Fibroblast of skin of scalp (primary cell): ENCODE results near the gene TEX101. TPM values are rescaled to one million over a fixed set of nuclear protein-coding genes. Genes with fewer than 3 reads are reported as not detected.
"Not testable (repeated sequence)": the region's sequence is repeated elsewhere in the genome, so short reads cannot be mapped to it uniquely, and the experiment has no call there.

ENCODE experiments used
- DNase-seq: peaks from one replicate; pipeline ENCODE4 v3.0.0-alpha.2; 2013
- polyA plus RNA-seq, 2 experiments: library from polyadenylated mRNA; unstranded; fragments of 120-200 nt; gene quantifications; one replicate each; pipeline ENCODE4 v1.2.1, GENCODE V29; 2013; ENCODE audit not compliant: insufficient read length in 2 of 2

Gene TEX101, protein sequence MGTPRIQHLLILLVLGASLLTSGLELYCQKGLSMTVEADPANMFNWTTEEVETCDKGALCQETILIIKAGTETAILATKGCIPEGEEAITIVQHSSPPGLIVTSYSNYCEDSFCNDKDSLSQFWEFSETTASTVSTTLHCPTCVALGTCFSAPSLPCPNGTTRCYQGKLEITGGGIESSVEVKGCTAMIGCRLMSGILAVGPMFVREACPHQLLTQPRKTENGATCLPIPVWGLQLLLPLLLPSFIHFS
- polyA plus RNA-seq (2013, experiment 1 of 2; ENCODE audit: insufficient read length): not detected
- polyA plus RNA-seq (2013, experiment 2 of 2; ENCODE audit: insufficient read length): not detected

DNA sequence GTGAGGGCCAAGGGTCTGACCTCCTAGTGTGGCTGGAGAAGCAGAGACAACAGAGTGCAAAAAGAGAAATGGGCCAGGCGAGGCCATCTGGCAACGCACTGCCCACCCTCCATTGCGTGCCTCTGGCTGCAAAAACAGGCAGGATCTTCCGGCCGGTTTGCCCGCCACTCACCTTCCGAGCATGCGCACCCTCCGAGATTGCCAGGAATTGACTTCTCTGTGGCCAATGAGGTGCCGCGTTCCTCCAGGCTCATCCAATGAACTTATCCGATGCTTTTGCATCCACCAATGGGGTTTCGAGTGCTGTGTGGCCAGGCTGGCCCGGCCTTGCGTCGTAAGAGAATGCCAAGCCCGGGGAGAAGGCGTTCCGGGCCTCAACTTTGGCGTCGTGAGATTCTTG, at the start of gene TEX101:
TSS of gene TEX101 (plus strand) at position 337 of the 400 bp plus-strand sequence. CDS start 1,030 bp downstream, outside the sequence.
- DNase-seq: no peak

DNA sequence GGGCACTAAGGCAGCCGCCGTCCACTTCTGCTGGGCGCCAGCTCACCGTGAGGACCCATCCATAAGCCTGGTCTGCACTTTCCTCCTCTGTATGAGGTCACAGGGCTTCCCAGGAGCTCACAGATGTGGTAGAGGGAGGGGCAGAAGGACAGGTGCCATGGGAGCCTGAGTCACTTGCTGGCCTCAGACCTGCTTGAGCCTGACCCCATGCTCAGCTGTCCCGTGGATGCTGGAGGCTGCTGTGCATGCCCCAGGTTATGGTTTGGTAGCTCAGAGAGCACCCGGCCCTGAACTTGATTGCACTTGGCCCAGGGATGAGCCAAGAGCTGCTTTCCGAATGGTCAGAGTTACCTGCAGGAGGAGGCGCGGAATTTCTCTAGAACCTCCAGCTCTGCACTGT, 49.0 kb upstream of the TEX101 start:
- not testable (repeated sequence) for DNase-seq

DNA sequence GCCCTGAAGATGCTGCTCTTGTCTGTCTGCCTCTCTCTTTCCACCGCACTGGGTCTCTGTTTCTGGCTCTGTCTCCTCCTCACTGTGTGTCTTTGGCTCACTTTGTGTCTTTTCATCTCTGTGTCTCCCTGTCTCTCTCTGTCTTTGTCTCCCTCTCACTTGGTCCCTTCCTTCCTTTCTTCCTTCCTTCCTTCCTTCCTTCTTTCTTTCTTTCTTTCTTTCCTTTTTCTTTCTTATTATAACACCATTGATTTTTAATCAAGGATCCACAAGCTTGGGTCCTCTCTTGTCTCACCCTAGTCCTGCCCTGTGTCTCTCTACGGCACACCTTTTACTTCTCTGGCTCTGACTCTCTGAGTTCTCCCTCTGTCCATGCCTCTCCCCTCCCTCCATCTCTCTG, 46.9 kb upstream of the TEX101 start:
- no peak for DNase-seq

DNA sequence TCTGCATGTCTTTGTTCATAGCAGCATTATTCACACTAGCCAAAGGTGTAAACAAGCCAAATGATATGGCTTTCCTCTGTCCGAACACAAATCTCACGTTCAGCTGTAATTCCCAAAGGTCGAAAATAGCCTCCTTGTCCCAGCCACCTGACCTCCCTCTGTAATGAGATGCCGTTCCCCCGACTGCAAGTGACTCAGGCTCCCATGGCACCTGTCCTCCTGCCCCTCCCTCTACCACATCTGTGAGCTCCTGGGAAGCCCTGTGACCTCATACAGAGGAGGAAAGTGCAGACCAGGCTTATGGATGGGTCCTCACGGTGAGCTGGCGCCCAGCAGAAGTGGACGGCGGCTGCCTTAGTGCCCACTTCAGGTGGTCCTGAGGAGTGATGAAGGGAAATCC, 45.8 kb upstream of the TEX101 start:
- DNase-seq: not testable (repeated sequence)

DNA sequence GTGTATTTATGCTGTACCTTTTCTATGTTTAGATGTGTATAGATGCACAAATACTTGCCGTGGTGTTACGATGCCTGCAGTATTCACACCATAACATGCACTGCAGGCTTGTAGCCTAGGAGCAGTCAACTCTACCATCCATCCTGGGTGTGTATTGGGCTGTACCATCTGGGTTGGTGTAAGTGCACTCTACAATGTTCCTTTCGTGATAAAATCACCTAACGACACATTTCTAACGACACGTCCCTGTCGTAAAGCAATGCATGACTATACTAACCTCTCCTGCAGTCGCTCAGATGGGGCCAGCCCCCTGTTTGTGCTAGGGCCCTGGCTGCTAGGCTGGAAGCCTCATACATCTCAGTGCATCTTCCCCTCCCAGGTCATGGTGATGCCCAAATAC, 42.8 kb upstream of the TEX101 start:
- no peak for DNase-seq

DNA sequence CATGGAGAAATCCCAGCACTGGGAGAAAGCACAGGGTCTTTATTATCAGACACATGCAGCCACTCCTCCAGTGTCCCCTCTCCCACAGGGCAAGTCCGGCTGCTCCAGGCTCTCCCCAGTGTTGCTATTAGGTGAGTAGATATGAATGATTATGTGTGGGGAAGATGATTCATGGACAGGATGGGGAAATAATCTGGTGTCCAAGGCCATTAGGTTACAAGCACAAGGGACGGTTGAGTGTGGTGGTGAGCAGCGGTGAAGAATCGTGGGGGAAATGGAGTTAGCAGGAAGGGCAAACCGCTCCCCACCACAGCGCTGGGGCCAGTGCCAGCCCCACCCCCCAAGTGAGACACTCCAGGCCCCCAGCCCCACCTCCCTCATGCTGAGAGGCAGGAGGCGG, 42.2 kb upstream of the TEX101 start:
- DNase-seq: no peak

DNA sequence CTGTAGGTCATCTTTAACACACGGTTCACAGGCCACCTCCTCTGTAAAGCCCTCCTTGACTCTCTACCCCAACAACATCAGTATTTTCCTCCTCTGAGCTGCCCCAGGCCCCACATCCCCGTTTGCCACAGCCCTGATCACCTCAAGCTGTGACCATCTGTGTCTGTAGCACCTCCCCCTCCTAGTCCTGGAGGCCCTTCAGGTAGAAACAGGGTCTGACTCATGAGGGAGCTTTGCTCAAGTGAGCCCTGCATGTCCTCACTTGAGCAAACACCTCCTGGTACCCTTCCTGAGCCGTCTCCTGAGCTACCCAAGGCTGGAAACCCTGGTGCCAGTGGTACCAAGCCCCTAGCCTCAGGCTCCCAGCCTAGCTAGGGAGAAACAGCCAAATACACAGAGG, 37.1 kb upstream of the TEX101 start:
- not testable (repeated sequence) for DNase-seq

DNA sequence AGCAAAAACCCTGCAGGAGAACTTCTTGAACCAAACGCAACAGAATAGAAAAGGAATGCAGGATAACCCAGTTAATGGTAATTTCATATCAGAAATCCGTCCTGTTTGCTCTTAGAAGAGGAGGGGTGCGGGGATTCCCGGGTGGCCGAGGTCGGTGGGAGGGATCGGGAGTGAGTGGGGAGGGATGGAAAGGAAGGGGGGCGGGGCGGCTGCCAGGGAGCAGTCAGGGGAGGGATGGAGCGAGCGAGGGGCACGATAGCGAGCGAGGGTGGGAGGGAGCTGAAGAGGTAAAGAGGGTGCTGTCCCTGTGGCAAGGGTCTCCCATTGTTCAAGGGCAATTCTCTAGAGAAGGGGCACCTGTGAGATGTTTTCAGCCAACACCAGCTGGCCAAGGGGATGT, 34.7 kb upstream of the TEX101 start:
- no peak for DNase-seq

DNA sequence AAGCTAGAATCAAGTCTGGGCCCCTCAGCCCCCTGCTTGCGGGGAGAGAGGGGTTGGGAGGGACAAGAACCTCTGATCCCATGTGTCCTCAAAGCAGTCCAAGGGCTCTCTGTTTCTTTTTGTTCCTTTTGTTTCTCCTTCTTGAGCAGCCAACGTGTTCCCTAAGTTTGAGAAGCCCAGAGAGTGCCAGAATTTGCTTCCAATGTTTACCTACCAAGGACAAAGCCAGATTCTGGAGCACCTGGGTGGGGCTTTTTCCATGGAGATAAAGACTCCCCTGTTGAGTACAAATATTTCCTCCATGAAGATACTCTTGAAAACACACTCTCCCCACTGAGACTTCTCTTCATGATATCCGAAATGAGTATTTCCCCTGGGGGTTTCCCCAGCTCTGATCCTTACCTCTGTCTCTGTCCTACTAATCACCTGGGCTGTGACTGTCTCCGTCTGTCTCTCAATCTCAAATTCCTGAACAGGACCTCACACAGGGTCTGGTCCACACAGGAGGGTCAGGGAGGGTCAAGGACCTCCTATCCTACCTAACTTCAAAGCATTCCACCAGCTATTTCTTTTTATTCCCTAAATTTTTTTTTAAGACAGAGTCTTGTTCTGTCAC, 33.8 kb upstream of the TEX101 start:
- DNase-seq: no peak

DNA sequence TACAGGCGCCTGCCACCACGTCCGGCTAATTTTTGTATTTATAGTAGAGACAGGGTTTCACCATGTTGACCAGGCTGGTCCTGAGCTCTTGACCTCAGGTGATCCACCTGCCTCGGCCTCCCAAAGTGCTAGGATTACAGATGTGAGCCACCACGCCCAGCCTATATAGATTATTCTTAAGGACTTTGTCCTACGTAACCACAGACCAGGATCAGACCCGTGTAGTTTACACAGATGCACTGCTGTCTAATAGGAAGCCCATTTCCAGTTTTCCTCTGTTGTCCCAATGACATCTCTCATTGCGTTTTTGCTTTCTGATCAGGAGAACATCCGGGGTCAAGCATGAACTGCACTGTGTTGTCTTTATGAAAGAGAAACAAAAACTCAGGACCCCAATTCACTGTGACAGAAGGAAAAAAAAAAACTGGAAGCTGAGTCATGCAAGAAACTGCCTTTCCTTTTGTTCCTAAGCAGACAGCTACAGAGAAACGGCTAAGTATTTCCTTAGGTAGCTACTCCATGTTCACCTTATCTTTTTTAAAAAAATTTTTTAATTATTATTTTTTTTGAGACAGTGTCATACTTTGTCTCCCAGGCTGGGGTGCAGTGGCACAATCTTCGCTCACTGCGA, 32.0 kb upstream of the TEX101 start:
- DNase-seq: not testable (repeated sequence)

DNA sequence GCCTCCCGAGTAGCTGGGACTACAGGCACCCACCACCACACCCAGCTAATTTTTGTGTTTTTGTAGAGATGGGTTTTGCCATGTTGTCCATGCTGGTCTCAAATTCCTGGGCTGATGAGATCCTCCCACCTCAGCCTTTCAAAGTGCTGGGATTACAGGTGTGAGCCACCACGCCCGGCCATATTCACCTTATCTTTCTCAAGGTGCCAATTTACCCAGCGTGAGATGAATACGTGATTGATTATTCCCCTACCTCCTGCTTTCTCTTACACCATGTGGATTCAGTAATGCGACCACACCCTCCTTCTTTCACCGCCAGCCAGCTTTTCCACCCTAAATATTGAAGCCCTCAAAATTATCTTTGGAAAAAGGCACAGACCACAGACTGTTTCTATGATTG, 31.4 kb upstream of the TEX101 start:
- DNase-seq: not testable (repeated sequence)

DNA sequence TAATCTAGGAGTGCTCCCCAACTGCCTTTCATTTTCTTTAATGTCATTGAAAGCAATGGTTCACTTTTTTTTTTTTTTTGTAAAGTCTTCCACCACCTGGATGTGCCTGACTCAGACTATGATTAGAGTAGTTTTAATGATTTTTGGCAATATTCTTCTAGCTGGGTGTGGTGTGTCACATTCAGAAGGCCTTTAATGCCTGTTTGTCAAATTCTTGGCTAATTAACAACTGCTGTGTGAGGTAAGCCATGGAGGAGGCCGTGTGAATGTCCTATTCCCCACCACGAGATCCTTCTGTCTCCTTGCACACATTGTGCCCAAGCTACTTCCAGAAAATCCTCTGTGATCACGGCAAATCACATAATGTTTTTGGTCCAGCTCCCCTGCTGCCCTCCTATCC, 30.9 kb upstream of the TEX101 start:
- not testable (repeated sequence) for DNase-seq

DNA sequence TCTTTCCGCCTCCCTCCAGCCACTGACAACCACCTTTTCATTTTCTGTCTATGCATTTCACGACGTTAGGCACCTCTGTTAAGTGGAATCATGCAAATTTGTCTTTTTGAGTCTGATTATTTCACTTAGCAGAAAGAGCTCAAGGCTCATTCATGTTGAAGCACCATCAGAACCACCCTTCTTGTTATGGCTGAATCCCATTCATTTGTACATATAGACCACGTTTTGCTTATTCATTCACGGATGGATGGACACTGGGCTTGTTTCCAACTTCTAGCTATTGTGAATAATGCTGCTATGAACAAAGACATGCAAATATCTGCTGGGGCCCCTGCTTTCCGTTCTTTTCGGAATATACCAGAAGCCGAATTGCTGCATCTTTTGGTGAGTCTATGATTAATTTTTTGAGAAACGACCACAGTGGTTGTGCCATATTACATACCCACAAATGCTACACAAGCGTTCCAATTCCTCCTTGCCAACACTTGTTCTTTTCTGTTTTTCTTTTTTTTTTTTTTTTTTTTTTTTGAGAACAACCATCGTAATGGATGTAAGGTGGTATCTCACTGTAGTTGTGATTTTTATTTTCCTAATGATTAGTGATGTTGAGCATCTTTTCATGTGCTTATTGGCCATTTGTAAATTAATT, 23.7 kb upstream of the TEX101 start:
- DNase-seq: not testable (repeated sequence)

DNA sequence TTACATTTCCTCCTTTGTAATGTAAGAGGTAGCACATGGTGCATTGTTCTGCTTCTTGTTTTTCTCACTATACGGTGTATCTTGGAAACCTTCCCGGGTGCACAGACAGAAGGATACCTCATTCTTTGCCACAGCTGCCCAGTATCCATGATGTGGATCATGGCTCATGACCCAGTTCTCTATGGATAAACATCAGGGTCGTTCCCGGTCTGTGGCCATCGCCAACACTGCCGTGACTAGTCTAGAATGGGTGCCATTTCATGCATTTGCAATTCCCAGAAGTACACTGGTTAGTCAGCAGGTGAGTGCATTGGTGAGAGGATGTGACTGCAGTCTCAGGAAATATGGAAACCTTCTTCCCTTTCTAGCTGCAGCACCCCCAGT, 23.1 kb upstream of the TEX101 start:
- DNase-seq: not testable (repeated sequence)

DNA sequence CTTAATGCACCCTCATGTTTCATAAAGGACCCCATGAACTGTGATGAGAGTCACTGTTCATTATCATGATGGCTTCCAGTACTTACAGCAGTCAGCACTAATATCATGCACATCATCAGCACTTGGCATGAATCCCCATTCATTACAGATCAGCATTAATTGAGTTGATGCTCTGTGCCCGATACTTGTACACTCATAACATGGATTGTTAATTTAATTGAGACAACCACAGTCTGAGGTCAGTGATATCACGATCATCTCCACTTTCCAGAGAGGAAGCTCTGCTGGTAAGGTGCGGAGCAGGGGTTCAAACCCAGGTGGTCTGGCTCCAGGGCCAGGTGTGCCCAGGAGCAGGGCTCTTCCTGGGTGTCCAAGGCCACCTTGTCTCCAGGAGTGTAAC, 21.2 kb upstream of the TEX101 start:
- not testable (repeated sequence) for DNase-seq

DNA sequence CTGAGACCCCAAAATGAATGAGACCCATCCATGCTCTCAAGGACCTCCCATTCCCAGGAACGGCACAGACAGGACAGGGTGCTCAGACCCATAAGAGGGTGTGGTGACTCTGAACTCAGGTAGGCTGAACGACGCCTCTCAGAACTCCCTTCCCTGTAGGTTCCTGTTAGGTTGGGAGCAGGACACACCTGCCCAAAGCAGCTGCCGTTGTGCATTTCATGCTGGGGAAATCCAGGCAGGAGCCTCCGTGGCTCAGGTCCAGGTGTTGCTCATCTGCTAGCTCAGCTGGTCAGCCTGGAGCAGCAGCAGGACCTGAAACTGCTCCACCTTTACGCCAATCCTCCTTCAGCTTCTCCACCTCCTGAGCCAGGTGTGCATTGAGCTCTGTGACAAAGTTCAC, 19.1 kb upstream of the TEX101 start:
- DNase-seq: no peak

DNA sequence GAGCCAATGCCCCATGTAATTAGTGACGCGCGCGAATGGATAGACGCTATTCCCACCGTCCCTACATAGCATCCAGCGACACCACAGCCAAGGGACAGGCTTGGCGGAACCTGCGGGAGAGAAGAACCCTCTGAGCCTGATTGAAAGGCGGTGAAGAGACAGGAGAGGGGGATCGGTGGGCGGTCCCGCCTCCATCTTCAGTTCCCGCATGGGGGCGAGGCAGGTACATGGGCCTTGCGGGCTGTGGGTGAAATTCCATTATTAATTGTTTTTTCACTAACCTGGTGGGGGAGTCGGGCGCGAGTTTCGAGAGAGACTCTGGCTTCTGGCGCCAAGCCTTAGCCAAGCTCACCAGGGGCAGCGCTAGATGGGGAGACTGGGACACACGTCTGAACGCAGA, 8.4 kb upstream of the TEX101 start:
- no peak for DNase-seq

DNA sequence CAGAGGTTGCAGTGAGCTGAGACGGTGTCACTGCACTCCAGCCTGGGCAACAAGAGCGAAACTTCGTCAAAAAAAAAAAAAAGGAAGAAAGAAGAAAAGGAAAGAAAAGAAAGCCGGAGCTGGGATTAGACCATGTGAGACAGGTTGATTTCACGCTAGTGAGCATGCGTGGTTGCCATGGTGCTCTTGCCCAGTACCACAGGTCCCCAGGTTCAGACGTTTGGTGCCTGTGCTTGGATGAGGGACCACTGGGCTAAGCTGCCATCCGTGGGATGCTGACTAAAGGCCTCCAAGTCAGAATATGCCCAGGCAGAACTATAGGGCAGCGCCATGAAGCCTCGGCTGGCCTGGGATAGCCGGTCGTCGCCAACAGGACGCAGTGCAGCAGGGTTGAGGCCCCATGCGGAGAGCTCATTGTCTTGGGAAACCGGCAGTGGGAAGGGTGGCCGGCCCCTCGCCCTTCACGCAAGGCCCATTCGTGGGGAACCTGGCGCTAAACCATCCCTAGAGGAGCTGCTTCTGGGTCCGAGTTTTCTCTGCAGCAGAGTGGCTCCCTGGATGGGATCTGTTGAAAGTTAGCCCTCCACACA, 7.2 kb upstream of the TEX101 start:
- DNase-seq: no peak

DNA sequence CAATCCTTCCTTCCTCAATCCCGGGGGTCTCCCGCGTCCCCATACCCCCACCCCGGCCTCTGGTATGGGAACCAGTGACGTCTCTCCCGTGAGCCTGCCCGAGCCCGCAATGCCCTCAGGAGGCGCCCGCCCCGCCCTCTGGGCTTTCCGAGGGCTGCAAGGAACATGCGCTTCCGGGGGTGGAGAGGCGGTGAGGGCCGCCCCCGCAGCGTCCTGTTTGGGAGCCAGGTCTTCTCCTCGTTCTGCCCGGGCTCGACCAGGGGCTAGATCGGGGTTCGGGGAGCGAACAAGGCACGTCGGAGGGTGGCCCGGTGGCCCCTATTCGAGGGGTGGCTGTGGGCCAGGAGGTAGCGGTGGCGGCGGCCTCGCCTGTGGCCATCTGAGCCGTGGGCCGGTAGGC, 6.6 kb upstream of the TEX101 start:
- no peak for DNase-seq

DNA sequence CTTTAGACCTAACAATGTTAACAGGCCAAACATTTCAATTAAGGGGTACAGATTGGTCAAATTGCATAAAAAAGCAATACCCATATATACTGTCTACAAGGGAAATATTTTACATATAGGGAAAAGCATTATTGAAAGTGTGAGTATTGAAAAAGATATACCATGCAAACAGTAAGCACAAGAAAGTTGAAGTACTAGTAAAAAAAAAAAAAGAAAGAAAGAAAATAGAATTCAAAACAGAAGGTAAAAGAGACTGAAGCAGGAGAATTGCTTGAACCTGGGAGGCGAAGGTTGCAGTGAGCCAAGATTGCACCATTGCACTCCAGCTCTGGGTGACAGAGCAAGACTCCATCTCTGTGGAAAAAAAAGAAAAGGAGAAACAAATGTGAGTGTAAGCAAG, 5.3 kb upstream of the TEX101 start:
- no peak for DNase-seq

DNA sequence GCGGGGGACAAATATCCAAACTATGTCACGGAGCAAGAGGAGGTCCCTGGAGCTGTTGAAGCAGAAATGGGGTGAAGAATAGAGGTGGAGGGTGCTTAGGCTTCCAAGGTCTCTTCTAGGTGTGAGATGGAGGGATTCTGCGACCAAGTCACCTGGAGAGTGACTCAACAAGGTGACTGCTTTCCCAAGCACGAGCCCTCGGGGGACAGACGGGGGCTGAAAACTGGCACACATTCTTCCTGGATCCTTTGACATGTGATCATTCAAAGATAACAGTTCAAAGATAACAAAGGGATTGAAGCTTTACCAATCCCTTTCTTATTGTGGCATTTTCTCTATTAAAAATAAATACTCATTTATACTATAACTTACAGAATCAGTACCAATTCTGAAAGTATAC, 2.2 kb upstream of the TEX101 start:
- no peak for DNase-seq

DNA sequence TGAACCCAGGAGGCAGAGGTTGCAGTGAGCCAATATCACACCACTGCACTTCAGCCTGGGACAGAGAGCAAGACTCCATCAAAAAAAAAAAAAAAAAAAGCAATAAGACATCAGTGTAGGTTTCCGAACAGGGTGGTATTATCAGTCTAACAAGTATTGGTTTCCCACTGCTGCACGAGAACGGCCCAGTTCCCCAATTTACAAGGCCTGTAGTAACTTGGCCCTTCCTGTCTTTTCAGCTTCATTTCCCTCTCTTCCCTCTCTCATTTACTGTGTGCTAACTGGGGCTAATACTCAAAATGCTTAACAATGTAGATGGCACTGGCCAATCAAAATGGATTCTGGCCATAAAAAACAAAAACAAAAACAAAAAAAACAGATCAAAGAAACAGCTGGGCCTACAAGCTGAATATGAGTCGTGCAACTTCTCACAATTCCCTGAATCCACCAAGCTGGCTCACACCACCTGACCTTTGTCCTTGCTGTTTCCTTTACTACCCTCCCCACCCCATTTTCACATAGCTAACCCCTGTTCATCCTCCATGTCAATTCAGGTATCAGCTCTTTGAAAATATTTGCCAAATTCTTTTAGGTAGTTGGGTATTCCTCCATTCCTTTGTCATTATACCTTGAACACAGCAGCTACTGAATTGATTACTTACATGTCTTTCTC, 2.4 kb downstream of the TEX101 start:
- DNase-seq: no peak
